Measurements from ENCODE around the gene CFAP58. TPM values are rescaled to one million over a fixed set of nuclear protein-coding genes. Genes with fewer than 3 reads are reported as not detected.

Gene CFAP58, protein sequence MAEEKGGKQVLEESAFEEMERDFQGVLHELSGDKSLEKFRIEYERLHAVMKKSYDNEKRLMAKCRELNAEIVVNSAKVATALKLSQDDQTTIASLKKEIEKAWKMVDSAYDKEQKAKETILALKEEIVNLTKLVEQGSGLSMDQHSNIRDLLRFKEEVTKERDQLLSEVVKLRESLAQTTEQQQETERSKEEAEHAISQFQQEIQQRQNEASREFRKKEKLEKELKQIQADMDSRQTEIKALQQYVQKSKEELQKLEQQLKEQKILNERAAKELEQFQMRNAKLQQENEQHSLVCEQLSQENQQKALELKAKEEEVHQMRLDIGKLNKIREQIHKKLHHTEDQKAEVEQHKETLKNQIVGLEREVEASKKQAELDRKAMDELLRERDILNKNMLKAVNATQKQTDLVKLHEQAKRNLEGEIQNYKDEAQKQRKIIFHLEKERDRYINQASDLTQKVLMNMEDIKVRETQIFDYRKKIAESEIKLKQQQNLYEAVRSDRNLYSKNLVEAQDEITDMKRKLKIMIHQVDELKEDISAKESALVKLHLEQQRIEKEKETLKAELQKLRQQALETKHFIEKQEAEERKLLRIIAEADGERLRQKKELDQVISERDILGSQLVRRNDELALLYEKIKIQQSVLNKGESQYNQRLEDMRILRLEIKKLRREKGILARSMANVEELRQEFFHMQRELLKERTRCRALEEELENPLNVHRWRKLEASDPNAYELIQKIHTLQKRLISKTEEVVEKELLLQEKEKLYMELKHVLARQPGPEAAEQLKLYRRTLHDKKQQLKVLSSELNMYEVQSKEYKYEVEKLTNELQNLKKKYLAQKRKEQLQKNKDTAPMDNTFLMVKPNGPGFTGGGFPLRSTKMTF
- 1 to 10 TPM in 1 of 2 donors, under 1 TPM in 1; 0.05 to 1.9 TPM for total RNA-seq

DNA sequence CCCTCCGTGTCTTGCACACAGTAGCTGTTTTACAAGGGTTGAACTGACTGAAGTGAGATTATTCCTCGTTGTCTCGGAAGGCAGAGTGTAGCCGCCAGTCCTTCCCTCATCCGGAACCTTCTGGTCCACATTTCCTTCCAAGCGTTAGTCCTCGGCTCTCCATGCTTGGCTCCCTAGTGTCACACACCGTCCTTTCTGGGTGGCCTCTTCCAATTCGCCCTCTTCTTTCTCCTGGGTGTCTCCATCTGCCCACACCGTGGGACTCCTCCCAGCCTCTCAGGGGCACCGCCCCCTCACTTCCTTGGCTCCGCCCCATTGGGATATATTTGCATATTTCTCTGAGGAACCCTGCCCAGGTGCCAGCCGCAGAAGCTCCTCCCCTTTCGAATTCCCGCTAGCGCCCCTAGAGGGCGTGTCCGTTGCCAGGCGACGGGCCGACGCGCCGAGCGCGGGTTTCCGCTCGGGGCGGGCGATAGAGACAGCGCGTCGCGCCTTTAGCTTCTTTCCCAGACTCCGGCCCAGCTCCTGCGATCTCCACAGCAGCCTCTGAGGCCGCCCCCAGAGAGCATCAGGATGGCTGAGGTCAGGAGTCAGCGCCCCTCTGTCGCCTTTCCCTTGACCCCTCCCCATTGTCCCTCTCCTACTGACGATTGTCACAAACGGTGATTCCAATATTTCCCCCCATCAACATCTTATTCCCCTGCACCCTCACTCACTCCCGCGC lies at the start of gene CFAP58:
Gene CFAP58, plus strand, starts transcription at position 509 of the 724 bp plus-strand sequence. Its CDS starts 65 bp downstream, at position 574.
- Histone ChIP-seq H3K4me1 (replicated peaks) (no peaks in the 10 kb centered on the region), H3K27me3 (replicated peaks; ENCODE audit: insufficient read depth) (no peaks in the 10 kb centered on the region), H3K36me3 (no peaks in the 10 kb centered on the region), H3K4me3 (peak within 1 kb of the TSS; percentile 17 to 20), H3K9me3 (no peaks in the 10 kb centered on the region), H3K27ac (peak within 1 kb of the TSS; percentile 21 to 48)
- intact Hi-C loops (cut with DNase I), result loop anchor here (5.0 kb wide), 1 partner anchor 46 kb away; no protein-coding TSS in a partner anchor
- peak; percentile 94 for DNase-seq (ENCODE audit: low spot score)
- WGBS, result 2% methylated on average over 43 of the region's 43 CpGs
- TF ChIP-seq POLR2A (IDR thresholded peaks at IDR 0.05) (peak; percentile 66), POLR2AphosphoS5 (IDR thresholded peaks at IDR 0.05) (peak; percentile 88)
- TF ChIP-seq, protein P1, sequence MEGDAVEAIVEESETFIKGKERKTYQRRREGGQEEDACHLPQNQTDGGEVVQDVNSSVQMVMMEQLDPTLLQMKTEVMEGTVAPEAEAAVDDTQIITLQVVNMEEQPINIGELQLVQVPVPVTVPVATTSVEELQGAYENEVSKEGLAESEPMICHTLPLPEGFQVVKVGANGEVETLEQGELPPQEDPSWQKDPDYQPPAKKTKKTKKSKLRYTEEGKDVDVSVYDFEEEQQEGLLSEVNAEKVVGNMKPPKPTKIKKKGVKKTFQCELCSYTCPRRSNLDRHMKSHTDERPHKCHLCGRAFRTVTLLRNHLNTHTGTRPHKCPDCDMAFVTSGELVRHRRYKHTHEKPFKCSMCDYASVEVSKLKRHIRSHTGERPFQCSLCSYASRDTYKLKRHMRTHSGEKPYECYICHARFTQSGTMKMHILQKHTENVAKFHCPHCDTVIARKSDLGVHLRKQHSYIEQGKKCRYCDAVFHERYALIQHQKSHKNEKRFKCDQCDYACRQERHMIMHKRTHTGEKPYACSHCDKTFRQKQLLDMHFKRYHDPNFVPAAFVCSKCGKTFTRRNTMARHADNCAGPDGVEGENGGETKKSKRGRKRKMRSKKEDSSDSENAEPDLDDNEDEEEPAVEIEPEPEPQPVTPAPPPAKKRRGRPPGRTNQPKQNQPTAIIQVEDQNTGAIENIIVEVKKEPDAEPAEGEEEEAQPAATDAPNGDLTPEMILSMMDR (IDR thresholded peaks at IDR 0.05), result peak; percentile 69 to 94 (median 82)

- TF ChIP-seq, protein P1 (IDR thresholded peaks at IDR 0.05), result no peak
- TF ChIP-seq POLR2A (IDR thresholded peaks at IDR 0.05), result no peak
- TF ChIP-seq POLR2AphosphoS5 (IDR thresholded peaks at IDR 0.05), result no peak
- intact Hi-C loops (cut with DNase I), result no loop called here
- 92% methylated on average over 4 of the region's 4 CpGs for WGBS
- Histone ChIP-seq H3K4me3 (no peak overlapping the region), H3K9me3 (no peaks in the 10 kb centered on the region), H3K36me3 (no peaks in the 10 kb centered on the region), H3K4me1 (replicated peaks) (peaks cover 13% of the 10 kb centered on the region), H3K27me3 (replicated peaks; ENCODE audit: insufficient read depth) (no peaks in the 10 kb centered on the region), H3K27ac (no peak overlapping the region)
- DNase-seq (ENCODE audit: low spot score), result no peak
Measured at GRCh38 chr10:104304356-104304745, 49.3 kb upstream of the CFAP58 start.

DNA sequence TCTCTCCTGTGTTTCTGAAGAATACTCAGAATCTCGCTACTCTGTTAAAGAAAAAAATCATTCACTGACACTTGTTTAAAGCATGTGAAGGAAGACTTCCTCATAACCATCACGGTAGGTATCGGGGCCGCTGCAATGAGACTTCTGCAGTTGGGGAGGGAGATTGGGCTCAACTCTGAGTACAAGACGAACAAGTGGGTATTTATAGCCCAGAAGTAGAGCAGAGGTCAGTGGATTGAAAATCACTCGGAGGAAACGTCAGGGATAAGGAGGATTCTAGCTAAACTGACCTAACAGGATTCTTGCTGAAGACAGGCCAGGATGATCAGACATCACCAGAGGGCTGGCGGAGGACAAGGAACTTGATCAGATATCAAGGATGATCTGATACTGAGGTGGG lies 48.7 kb upstream of the CFAP58 start:
- WGBS, result 30% methylated on average over 8 of the region's 8 CpGs
- Histone ChIP-seq H3K27ac (peak overlapping the region in 1 of 2 donors; percentile 38), H3K27me3 (replicated peaks; ENCODE audit: insufficient read depth) (no peaks in the 10 kb centered on the region), H3K4me3 (no peak overlapping the region), H3K36me3 (no peaks in the 10 kb centered on the region), H3K9me3 (no peaks in the 10 kb centered on the region), H3K4me1 (replicated peaks) (peaks cover 15% of the 10 kb centered on the region)
- intact Hi-C loops (cut with DNase I), result loop anchor here (5.0 kb wide), 1 partner anchor 47 kb away; the partner anchor contains the start of gene CFAP58
- TF ChIP-seq, protein P1 (IDR thresholded peaks at IDR 0.05), result no peak
- no peak for TF ChIP-seq POLR2A (IDR thresholded peaks at IDR 0.05)
- no peak for TF ChIP-seq POLR2AphosphoS5 (IDR thresholded peaks at IDR 0.05)
- DNase-seq (ENCODE audit: low spot score), result no peak

GRCh38 chr10:104306897-104307296 lies 46.7 kb upstream of the CFAP58 start:
- Histone ChIP-seq H3K36me3 (no peaks in the 10 kb centered on the region), H3K4me1 (replicated peaks) (peaks cover 12% of the 10 kb centered on the region), H3K27me3 (replicated peaks; ENCODE audit: insufficient read depth) (no peaks in the 10 kb centered on the region), H3K9me3 (no peaks in the 10 kb centered on the region), H3K4me3 (no peak overlapping the region), H3K27ac (no peak overlapping the region)
- no peak for DNase-seq (ENCODE audit: low spot score)
- intact Hi-C loops (cut with DNase I), result loop anchor here (5.0 kb wide), 1 partner anchor 45 kb away; the partner anchor contains the start of gene CFAP58
- WGBS, result 71% methylated on average over 3 of the region's 3 CpGs
- TF ChIP-seq, protein P1 (IDR thresholded peaks at IDR 0.05), result no peak
- TF ChIP-seq POLR2A (IDR thresholded peaks at IDR 0.05) (no peak), POLR2AphosphoS5 (IDR thresholded peaks at IDR 0.05) (no peak)

Measured in prostate gland (tissue), 2 donors.